ENCODE results near the gene ZNF649.
"Not testable (repeated sequence)": the region's sequence is repeated elsewhere in the genome, so short reads cannot be mapped to it uniquely, and the experiment has no call there.

- not testable (repeated sequence) for TF ChIP-seq ZNF792 (tag by site-specific recombination; IDR thresholded peaks at IDR 0.05); CTCF (tag by site-specific recombination; IDR thresholded peaks at IDR 0.05); ZNF335 (tag by site-specific recombination; conservative IDR thresholded peaks at IDR 0.05); ZBTB49 (tag by site-specific recombination; IDR thresholded peaks at IDR 0.05; ENCODE audit: low read depth)
Observed at GRCh38 chr19:51907981-51908380, 3.2 kb upstream of the ZNF649 start.
